Pancreas (tissue), 10 donors: ENCODE measurements around the gene PSMD5. TPM values are rescaled to one million over a fixed set of nuclear protein-coding genes. Genes with fewer than 3 reads are reported as not detected.

ENCODE experiments used
- ATAC-seq, 4 donors: fragments of 200-7000 bp; cut with Tn5 transposase; one replicate each; pipeline versions ENCODE4 v1.8.0 to v1.9.1; 2020; ENCODE audit warnings: mild to moderate bottlenecking in 4 of 4, moderate library complexity in 4 of 4
- DNase-seq, 6 donors: peaks; one replicate each; pipeline ENCODE4 v3.0.0-alpha.2; 2020
- FAIRE-seq: peaks from 2 replicates; lab custom pipeline; 2012; peaks lifted over from hg19 to GRCh38; lab: Jason Lieb, UNC
- H3K27ac ChIP-seq, 4 donors: fragments of 200-600 bp; sonication (generic); 1 replicate in 3 of 4; 2 replicates in 1 of 4; pipeline versions ENCODE4 v1.5.0 to v1.8.0; 2020
- H3K27me3 ChIP-seq, 4 donors: fragments of 200-600 bp; one replicate each; pipeline ENCODE4 v1.8.0; 2021
- H3K36me3 ChIP-seq, 3 donors: fragments of 200-600 bp; sonication (generic) in 1 of 3; one replicate each; pipeline versions ENCODE4 v1.5.0 to v1.8.0; 2020 to 2021
- H3K4me1 ChIP-seq, 3 donors: fragments of 200-600 bp; one replicate each; pipeline ENCODE4 v1.8.0; 2021
- H3K4me3 ChIP-seq, 4 donors: fragments of 200-600 bp; sonication (generic) in 2 of 4; one replicate each; pipeline versions ENCODE4 v1.5.0 to v1.8.0; 2020 to 2021
- H3K9me3 ChIP-seq, 4 donors: fragments of 200-600 bp; one replicate each; pipeline ENCODE4 v1.8.0; 2021
- CTCF ChIP-seq, 4 donors: fragments of 200-600 bp; sonication (generic) in 3 of 4; IDR thresholded peaks; one replicate each; pipeline versions ENCODE4 v1.5.0 to v1.8.0; 2021; ENCODE audit warnings: antibody characterized with exemption in 4 of 4
- WGBS, 2 donors: extraction: QIAGEN DNeasy Blood & Tissue Kit; methylation state at CpG; one replicate each; pipeline ENCODE4 v1.1.7; 2013; 5-methylcytosine and 5-hydroxymethylcytosine counted together
- intact Hi-C, 3 donors: fragments of 100-400 bp; cut with DNase I; formaldehyde crosslinking; loops; one replicate each; pipeline versions ENCODE4 v1.11.1 to v1.14.2; 2022
- polyA plus RNA-seq, 2 donors: library from polyadenylated mRNA; stranded (reverse); fragments of 200-250 nt; gene quantifications; one replicate each; pipeline ENCODE4 v1.2.3, GENCODE V29; 2013
- total RNA-seq, 6 donors: library from RNA; stranded (reverse); fragmentation: NEBNext Ultra II Directional in 4 of 6; extraction: Animal tissue kit (Norgen Biotek cat#: 25700) in 4 of 6; gene quantifications; one replicate each; pipeline versions ENCODE4 v1.2.1 to v1.2.4, GENCODE V29; 2021 to 2023
- donor health status: healthy with polysubstance abuse.
- donor health status: DM: no; HTN: no; CAD: no; lungs with moderate emphysema.
- donor health status: DM: no; HTN: no; CAD: no.
- donor health status: control.
- donor health status: control.
- donor health status: Bipolar disorder and iron deficiency.
- donor health status: DM: yes; HTN: yes; CAD: no.
- donor health status: DM: no; HTN: no; CAD: no.
- donor health status: DM: no; HTN: no; CAD: no.
- donor health status: DM: yes; HTN: yes; CAD: no.

PSMD5 gene
- total and polyA plus RNA-seq, 8 donors: 5.8 to 33.0 (median 20.7) TPM

DNA sequence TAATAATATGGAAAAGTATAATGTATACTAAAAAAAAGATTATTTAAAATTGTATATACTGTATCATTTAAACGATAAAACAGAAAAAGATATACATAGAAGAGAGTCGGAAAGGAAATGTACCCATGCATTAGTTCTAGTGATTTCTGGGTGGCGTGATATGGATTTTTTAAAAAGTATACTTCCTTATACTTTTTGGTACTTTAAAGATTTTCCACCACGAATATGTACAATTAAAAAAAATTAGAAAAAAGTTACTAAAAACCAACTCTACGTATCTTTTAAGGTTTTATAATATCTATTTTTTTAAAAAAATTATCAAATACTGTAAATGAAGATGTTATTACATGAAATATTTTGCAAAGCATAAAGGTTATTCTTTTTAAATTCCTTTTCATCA is 22.0 kb upstream of the PSMD5 start:
- H3K27ac ChIP-seq: no peak overlapping the region
- FAIRE-seq (no peak), DNase-seq (no peak), ATAC-seq (no peak)
- TF ChIP-seq CTCF (IDR thresholded peaks at IDR 0.05): no peak
- intact Hi-C loops: no loop called here
- H3K27me3 ChIP-seq: no peaks in the 10 kb centered on the region
- H3K4me1 ChIP-seq: peaks cover 0 to 3% (median 0%) of the 10 kb centered on the region in 3 donors
- no peaks in the 10 kb centered on the region for H3K36me3 ChIP-seq
- no peaks in the 10 kb centered on the region for H3K9me3 ChIP-seq
- no peak overlapping the region for H3K4me3 ChIP-seq
- WGBS, 2 donors: 90 to 95% methylated on average over 5 of the region's 5 CpGs

- ATAC-seq (no peak), FAIRE-seq (no peak), DNase-seq (no peak)
- Histone ChIP-seq H3K4me3 (no peak overlapping the region), H3K27me3 (no peaks in the 10 kb centered on the region), H3K4me1 (peaks cover 0 to 3% (median 0%) of the 10 kb centered on the region in 3 donors), H3K9me3 (no peaks in the 10 kb centered on the region), H3K36me3 (no peaks in the 10 kb centered on the region), H3K27ac (no peak overlapping the region)
- WGBS, 2 donors: 93 to 95% methylated on average over 7 of the region's 7 CpGs
- TF ChIP-seq CTCF (IDR thresholded peaks at IDR 0.05): no peak
- intact Hi-C loops: no loop called here
These were observed 21.1 kb upstream of the PSMD5 start for GRCh38 chr9:120863833-120864232.

DNA sequence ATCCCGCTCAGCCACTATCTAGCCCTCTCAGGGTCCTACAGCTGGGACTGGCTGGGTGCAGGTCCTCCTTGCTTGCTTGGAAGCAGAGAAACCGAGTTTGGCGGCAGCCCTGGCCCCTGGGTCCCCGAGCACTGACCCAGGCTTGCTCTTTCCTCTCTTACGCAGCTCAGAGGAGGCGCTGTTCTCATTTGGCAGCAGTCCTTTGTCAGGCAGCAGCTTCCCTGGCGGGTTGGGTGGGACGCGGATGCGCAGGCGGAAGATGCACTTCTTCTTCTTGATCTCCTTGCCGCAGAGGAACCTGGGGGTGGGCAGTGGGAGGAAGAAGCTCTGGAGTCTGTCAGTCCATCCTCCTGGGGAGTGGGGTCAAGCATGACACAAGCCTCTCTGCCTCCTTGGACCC is 19.7 kb upstream of the PSMD5 start:
- DNase-seq (no peak), ATAC-seq (no peak), FAIRE-seq (no peak)
- intact Hi-C loops: no loop called here
- Histone ChIP-seq H3K4me1 (peaks cover 0 to 1% (median 0%) of the 10 kb centered on the region in 3 donors), H3K27ac (no peak overlapping the region), H3K27me3 (no peaks in the 10 kb centered on the region), H3K9me3 (no peaks in the 10 kb centered on the region), H3K36me3 (no peaks in the 10 kb centered on the region), H3K4me3 (no peak overlapping the region)
- 92 to 97% methylated on average over 12 of the region's 12 CpGs for WGBS, 2 donors
- no peak for TF ChIP-seq CTCF (IDR thresholded peaks at IDR 0.05)

GRCh38 chr9:120861935-120862334 is 19.2 kb upstream of the PSMD5 start:
- no peak for TF ChIP-seq CTCF (IDR thresholded peaks at IDR 0.05)
- Histone ChIP-seq H3K27ac (no peak overlapping the region), H3K9me3 (no peaks in the 10 kb centered on the region), H3K4me3 (no peak overlapping the region), H3K4me1 (peaks cover 0 to 3% (median 0%) of the 10 kb centered on the region in 3 donors), H3K27me3 (no peaks in the 10 kb centered on the region), H3K36me3 (no peaks in the 10 kb centered on the region)
- WGBS, 2 donors: 93 to 95% methylated on average over 6 of the region's 6 CpGs
- FAIRE-seq (no peak), ATAC-seq (no peak), DNase-seq (no peak)
- intact Hi-C loops: no loop called here

DNA sequence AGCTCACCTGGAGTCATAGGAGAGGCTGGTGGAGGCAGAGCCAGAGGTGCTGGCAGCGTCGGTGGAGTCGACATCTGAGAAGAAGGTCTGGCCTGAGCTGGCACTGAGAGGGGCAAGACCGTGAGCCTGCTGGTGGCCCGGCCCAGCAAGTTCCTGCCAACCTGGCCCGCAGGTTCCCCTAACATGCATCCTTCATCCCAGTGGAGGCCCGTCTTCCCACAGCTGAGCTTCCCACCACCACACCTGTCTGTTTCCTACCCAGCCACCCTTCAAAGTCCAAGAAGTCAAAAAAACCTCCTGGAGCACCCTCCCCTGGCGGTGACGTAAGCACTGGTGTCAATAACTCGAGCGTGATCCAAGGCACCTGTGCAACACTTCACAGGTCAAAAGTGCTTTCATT is 17.4 kb upstream of the PSMD5 start:
- no peak for TF ChIP-seq CTCF (IDR thresholded peaks at IDR 0.05)
- no peak for FAIRE-seq
- H3K4me1 ChIP-seq: peaks cover 0 to 3% (median 0%) of the 10 kb centered on the region in 3 donors
- H3K36me3 ChIP-seq: no peaks in the 10 kb centered on the region
- no peak overlapping the region for H3K4me3 ChIP-seq
- no peaks in the 10 kb centered on the region for H3K9me3 ChIP-seq
- WGBS, 2 donors: 86 to 94% methylated on average over 11 of the region's 11 CpGs
- H3K27me3 ChIP-seq: no peaks in the 10 kb centered on the region
- intact Hi-C loops: no loop called here
- H3K27ac ChIP-seq: no peak overlapping the region
- DNase-seq: no peak
- ATAC-seq: no peak
